ENCODE results near the gene SELENOK. TPM values are rescaled to one million over a fixed set of nuclear protein-coding genes. Genes with fewer than 3 reads are reported as not detected.
A peak's percentile ranks its signal among the peaks of the same experiment; 100 is the strongest.

SELENOK gene
- total and polyA plus RNA-seq, 2 of the 13 experiments (the other 11 are each of a cell fraction or from before 2014, with no cell fraction given), result 67.0 to 81.0 TPM

DNA sequence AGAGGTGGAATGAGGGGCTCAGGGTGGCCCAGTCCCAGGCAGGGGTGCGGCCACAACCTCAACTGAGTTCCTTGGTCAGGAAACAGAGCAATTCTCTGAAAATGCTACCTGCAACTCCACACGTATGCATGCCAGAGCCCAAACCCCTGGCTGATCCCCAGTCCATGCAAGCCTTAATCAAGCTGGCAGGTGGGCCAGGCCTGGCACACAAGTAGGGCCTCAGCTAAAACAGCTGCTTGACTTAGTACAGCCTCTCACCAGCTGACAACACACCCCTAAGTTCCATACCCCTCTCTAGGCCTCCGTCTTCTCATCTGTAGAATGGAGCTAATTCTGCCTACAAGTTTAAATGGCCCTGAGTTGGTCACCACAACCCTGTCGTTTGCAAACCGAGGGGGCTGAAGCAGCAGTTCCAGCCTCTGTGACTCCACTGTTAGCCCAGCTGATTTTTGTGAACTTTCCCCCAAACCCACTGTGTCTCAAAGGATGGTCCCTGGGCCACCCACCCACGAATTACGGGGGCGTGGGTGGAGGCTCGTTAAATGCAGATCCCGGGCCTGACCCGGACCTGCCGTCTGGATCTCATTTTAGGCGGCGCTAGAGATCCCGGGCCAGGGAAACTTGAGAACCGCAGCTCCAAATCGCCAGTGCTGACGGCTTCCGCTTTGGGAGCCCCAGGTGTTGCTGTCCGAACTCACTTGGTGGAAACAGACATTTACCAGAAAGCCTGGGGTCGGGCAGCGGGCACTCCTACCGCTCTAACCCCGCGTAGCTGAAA, 46.4 kb downstream of the SELENOK start (continued):
- TF ChIP-seq GTF3A (CRISPR knock-in tag; conservative IDR thresholded peaks at IDR 0.05) (no peak), ARNTL (CRISPR knock-in tag; IDR thresholded peaks at IDR 0.05) (no peak), PHF8 (CRISPR knock-in tag; IDR thresholded peaks at IDR 0.05) (no peak; the same call in 1 of the 2 replicates), CC2D1A (CRISPR knock-in tag; IDR thresholded peaks at IDR 0.05) (no peak), PCBP2 (optimal IDR thresholded peaks at IDR 0.05; ENCODE audit: low read depth, low read length, poor library complexity, severe bottlenecking) (no peak), NONO (IDR thresholded peaks at IDR 0.05) (no peak), NONO (CRISPR knock-in tag; conservative IDR thresholded peaks at IDR 0.05) (no peak), ATF4 (CRISPR knock-in tag; IDR thresholded peaks at IDR 0.05) (no peak), PRDM15 (CRISPR knock-in tag; IDR thresholded peaks at IDR 0.05) (no peak), SAP130 (CRISPR knock-in tag; IDR thresholded peaks at IDR 0.05; ENCODE audit: low read depth) (0 out of 2 replicates have a peak, but pooled peaks have one; percentile 6), ZNF570 (CRISPR knock-in tag; IDR thresholded peaks at IDR 0.05; ENCODE audit: borderline replicate concordance) (no peak), U2AF2 (IDR thresholded peaks at IDR 0.05; ENCODE audit: low read depth, low read length) (no peak), MTF2 (CRISPR knock-in tag; IDR thresholded peaks at IDR 0.05; ENCODE audit: borderline replicate concordance) (no peak), KMT2B (CRISPR knock-in tag; IDR thresholded peaks at IDR 0.05) (no peak), HHEX (CRISPR knock-in tag; IDR thresholded peaks at IDR 0.05) (no peak), CEBPG (CRISPR knock-in tag; IDR thresholded peaks at IDR 0.05) (no peak)
- TF ChIP-seq, protein P1, sequence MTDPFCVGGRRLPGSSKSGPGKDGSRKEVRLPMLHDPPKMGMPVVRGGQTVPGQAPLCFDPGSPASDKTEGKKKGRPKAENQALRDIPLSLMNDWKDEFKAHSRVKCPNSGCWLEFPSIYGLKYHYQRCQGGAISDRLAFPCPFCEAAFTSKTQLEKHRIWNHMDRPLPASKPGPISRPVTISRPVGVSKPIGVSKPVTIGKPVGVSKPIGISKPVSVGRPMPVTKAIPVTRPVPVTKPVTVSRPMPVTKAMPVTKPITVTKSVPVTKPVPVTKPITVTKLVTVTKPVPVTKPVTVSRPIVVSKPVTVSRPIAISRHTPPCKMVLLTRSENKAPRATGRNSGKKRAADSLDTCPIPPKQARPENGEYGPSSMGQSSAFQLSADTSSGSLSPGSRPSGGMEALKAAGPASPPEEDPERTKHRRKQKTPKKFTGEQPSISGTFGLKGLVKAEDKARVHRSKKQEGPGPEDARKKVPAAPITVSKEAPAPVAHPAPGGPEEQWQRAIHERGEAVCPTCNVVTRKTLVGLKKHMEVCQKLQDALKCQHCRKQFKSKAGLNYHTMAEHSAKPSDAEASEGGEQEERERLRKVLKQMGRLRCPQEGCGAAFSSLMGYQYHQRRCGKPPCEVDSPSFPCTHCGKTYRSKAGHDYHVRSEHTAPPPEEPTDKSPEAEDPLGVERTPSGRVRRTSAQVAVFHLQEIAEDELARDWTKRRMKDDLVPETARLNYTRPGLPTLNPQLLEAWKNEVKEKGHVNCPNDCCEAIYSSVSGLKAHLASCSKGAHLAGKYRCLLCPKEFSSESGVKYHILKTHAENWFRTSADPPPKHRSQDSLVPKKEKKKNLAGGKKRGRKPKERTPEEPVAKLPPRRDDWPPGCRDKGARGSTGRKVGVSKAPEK (CRISPR knock-in tag; IDR thresholded peaks at IDR 0.05; ENCODE audit: borderline replicate concordance), result no peak
- TF ChIP-seq, protein P2, sequence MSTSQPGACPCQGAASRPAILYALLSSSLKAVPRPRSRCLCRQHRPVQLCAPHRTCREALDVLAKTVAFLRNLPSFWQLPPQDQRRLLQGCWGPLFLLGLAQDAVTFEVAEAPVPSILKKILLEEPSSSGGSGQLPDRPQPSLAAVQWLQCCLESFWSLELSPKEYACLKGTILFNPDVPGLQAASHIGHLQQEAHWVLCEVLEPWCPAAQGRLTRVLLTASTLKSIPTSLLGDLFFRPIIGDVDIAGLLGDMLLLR (CRISPR knock-in tag; IDR thresholded peaks at IDR 0.05), result 0 out of 2 replicates have a peak, but pooled peaks have one; percentile 4
- TF ChIP-seq, protein P3, sequence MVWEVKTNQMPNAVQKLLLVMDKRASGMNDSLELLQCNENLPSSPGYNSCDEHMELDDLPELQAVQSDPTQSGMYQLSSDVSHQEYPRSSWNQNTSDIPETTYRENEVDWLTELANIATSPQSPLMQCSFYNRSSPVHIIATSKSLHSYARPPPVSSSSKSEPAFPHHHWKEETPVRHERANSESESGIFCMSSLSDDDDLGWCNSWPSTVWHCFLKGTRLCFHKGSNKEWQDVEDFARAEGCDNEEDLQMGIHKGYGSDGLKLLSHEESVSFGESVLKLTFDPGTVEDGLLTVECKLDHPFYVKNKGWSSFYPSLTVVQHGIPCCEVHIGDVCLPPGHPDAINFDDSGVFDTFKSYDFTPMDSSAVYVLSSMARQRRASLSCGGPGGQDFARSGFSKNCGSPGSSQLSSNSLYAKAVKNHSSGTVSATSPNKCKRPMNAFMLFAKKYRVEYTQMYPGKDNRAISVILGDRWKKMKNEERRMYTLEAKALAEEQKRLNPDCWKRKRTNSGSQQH (CRISPR knock-in tag; IDR thresholded peaks at IDR 0.05; ENCODE audit: low read depth), result no peak
